WTC11 (cell line): ENCODE data around the gene CCDC12. TPM values are rescaled to one million over a fixed set of nuclear protein-coding genes. Genes with fewer than 3 reads are reported as not detected.

Experiments used
- ATAC-seq: fragments of 200-7000 bp; cut with Tn5 transposase; 2 replicates; pipeline ENCODE4 v1.10.0; 2021; ENCODE audit warnings: mild to moderate bottlenecking, moderate library complexity
- CTCF ChIA-PET: fragments of 300-600 bp; sonication (Branson Sonifier 250); formaldehyde crosslinking; loops from one replicate; lab custom pipeline; 2021; ENCODE audit warnings: antibody characterized with exemption; lab: Charles Lee
- POLR2A ChIA-PET: fragments of 350-600 bp; sonication (Branson Sonifier 250); formaldehyde crosslinking; loops from one replicate; lab custom pipeline; 2021; ENCODE audit warnings: antibody characterized with exemption; lab: Charles Lee
- DNase-seq: peaks from one replicate; pipeline ENCODE4 v3.0.0; 2021; ENCODE audit warnings: low spot score
- H3K27ac Mint-ChIP-seq: 2 replicates; pipeline ENCODE4 v1.8.0; 2021; ENCODE audit warnings: mixed read lengths
- H3K27me3 Mint-ChIP-seq: 2 replicates; pipeline ENCODE4 v1.8.0; 2021; ENCODE audit warnings: low read depth, mild to moderate bottlenecking, moderate library complexity, mixed read lengths
- H3K36me3 Mint-ChIP-seq: 2 replicates; pipeline ENCODE4 v1.8.0; 2021; ENCODE audit warnings: mixed read lengths
- H3K4me1 Mint-ChIP-seq: 2 replicates; pipeline ENCODE4 v1.8.0; 2022; ENCODE audit warnings: mixed read lengths
- H3K4me3 Mint-ChIP-seq: 2 replicates; pipeline ENCODE4 v1.8.0; 2021; ENCODE audit warnings: mild to moderate bottlenecking, moderate library complexity, mixed read lengths
- H3K9me3 Mint-ChIP-seq: 2 replicates; pipeline ENCODE4 v1.8.0; 2021; ENCODE audit warnings: mixed read lengths
- ATF2 ChIP-seq: sonication (generic); formaldehyde crosslinking; IDR thresholded peaks from 2 replicates; pipeline ENCODE4 v1.8.1; 2022; ENCODE audit warnings: low read depth, missing genetic modification reagents, borderline replicate concordance
- CBFB ChIP-seq: sonication (generic); formaldehyde crosslinking; IDR thresholded peaks from 2 replicates; pipeline ENCODE4 v1.8.1; 2022; ENCODE audit warnings: mild to moderate bottlenecking, low read depth, missing genetic modification reagents
- ETV6 ChIP-seq: sonication (generic); formaldehyde crosslinking; IDR thresholded peaks from 2 replicates; pipeline ENCODE4 v1.8.1; 2022; ENCODE audit warnings: mild to moderate bottlenecking, missing genetic modification reagents
- FOXK1 ChIP-seq: sonication (generic); formaldehyde crosslinking; IDR thresholded peaks from 2 replicates; pipeline ENCODE4 v1.8.0; 2022; ENCODE audit warnings: mild to moderate bottlenecking, moderate library complexity, missing genetic modification reagents
- GABPB1 ChIP-seq: sonication (generic); formaldehyde crosslinking; IDR thresholded peaks from 2 replicates; pipeline ENCODE4 v1.8.1; 2023; ENCODE audit warnings: mild to moderate bottlenecking, missing genetic modification reagents
- IRF1 ChIP-seq: sonication (generic); formaldehyde crosslinking; IDR thresholded peaks from 2 replicates; pipeline ENCODE4 v1.8.0; 2023; ENCODE audit warnings: missing genetic modification reagents
- JUN ChIP-seq: sonication (generic); formaldehyde crosslinking; IDR thresholded peaks from 2 replicates; pipeline ENCODE4 v1.8.0; 2023; ENCODE audit warnings: mild to moderate bottlenecking, missing genetic modification reagents
- MAX ChIP-seq: sonication (generic); formaldehyde crosslinking; IDR thresholded peaks from 2 replicates; pipeline ENCODE4 v1.8.0; 2022; ENCODE audit warnings: mild to moderate bottlenecking, missing genetic modification reagents
- MLX ChIP-seq: sonication (generic); formaldehyde crosslinking; IDR thresholded peaks from 2 replicates; pipeline ENCODE4 v1.8.1; 2023; ENCODE audit warnings: mild to moderate bottlenecking, missing genetic modification reagents, moderate library complexity
- MXD4 ChIP-seq: fragments of 250-450 bp; sonication (Bioruptor Pico); IDR thresholded peaks from 2 replicates; pipeline ENCODE4 v1.8.0; 2021; ENCODE audit warnings: mild to moderate bottlenecking, moderate library complexity, borderline replicate concordance
- MYBL2 ChIP-seq: sonication (generic); formaldehyde crosslinking; IDR thresholded peaks from 2 replicates; pipeline ENCODE4 v1.8.1; 2023; ENCODE audit warnings: mild to moderate bottlenecking, moderate library complexity, missing genetic modification reagents
- NFYB ChIP-seq: sonication (generic); formaldehyde crosslinking; conservative IDR thresholded peaks from 2 replicates; pipeline ENCODE4 v1.8.0; 2022; ENCODE audit warnings: low read depth, missing genetic modification reagents
- ZNF263 ChIP-seq: sonication (generic); formaldehyde crosslinking; IDR thresholded peaks from 2 replicates; pipeline ENCODE4 v1.8.1; 2022; ENCODE audit warnings: low read depth, mild to moderate bottlenecking, moderate library complexity, missing genetic modification reagents
- ZNF317 ChIP-seq: sonication (generic); formaldehyde crosslinking; IDR thresholded peaks from 2 replicates; pipeline ENCODE4 v1.8.1; 2023; ENCODE audit warnings: low read depth, mild to moderate bottlenecking, moderate library complexity, missing genetic modification reagents, borderline replicate concordance
- ZNF425 ChIP-seq: fragments of 250-450 bp; sonication (Bioruptor Pico); conservative IDR thresholded peaks from 2 replicates; pipeline ENCODE4 v1.9.0; 2021; ENCODE audit warnings: mild to moderate bottlenecking
- ZNF512 ChIP-seq: sonication (generic); formaldehyde crosslinking; IDR thresholded peaks from 2 replicates; pipeline ENCODE4 v1.8.1; 2022; ENCODE audit warnings: missing genetic modification reagents, borderline replicate concordance
- ZNF671 ChIP-seq: fragments of 250-450 bp; sonication (Bioruptor Pico); IDR thresholded peaks from 2 replicates; pipeline ENCODE4 v1.8.0; 2021; ENCODE audit warnings: mild to moderate bottlenecking
- total RNA-seq: library from RNA; stranded (reverse); gene quantifications from 3 replicates; pipeline ENCODE4 v1.2.3, GENCODE V29; 2021
- TF ChIP-seq, protein P1 (sequence below): sonication (generic); formaldehyde crosslinking; conservative IDR thresholded peaks from 2 replicates; pipeline ENCODE4 v1.8.1; 2023; ENCODE audit warnings: mild to moderate bottlenecking, low read depth, missing genetic modification reagents, moderate library complexity
- TF ChIP-seq, protein P2 (sequence below): sonication (generic); formaldehyde crosslinking; IDR thresholded peaks from 2 replicates; pipeline ENCODE4 v1.8.0; 2022; ENCODE audit warnings: mild to moderate bottlenecking, missing genetic modification reagents
- TF ChIP-seq, protein P3 (sequence below): sonication (generic); formaldehyde crosslinking; IDR thresholded peaks from 2 replicates; pipeline ENCODE4 v1.8.1; 2023; ENCODE audit warnings: mild to moderate bottlenecking, missing genetic modification reagents

Gene CCDC12
- total RNA-seq, 1 experiment from 2014 or later: 59.1 TPM

- peaks cover 77% of the 10 kb centered on the region for H3K27me3 Mint-ChIP-seq
- ChIA-PET CTCF (interaction anchor here (0.7 to 2.7 kb wide), 10 partner anchors 10 to 609 kb away, joined by 3 to 13 read pairs (median 6); partner anchors contain the start of gene PRSS50), POLR2A (interaction anchor here (1.2 kb wide), 1 partner anchor 12 kb away, joined by 3 read pairs; no protein-coding TSS in a partner anchor)
- peak overlapping the region; percentile 68 for H3K4me3 Mint-ChIP-seq
- ATAC-seq (peak; percentile 1; the same call in 1 of the 2 replicates), DNase-seq (no peak)
- no peaks in the 10 kb centered on the region for H3K36me3 Mint-ChIP-seq
- peaks cover 18% of the 10 kb centered on the region for H3K4me1 Mint-ChIP-seq
- TF ChIP-seq MYBL2 (CRISPR knock-in tag) (no peak), CBFB (CRISPR knock-in tag) (no peak), FOXK1 (CRISPR knock-in tag) (no peak), ZNF512 (no peak), ATF2 (no peak), MXD4 (no peak), ZNF671 (CRISPR knock-in tag) (no peak), GABPB1 (no peak), ZNF317 (CRISPR knock-in tag) (no peak), ZNF263 (CRISPR knock-in tag) (no peak), MLX (CRISPR knock-in tag) (no peak), ZNF425 (CRISPR knock-in tag) (no peak), JUN (CRISPR knock-in tag) (no peak), NFYB (no peak), MAX (CRISPR knock-in tag) (no peak), ETV6 (CRISPR knock-in tag) (no peak), IRF1 (no peak)
- TF ChIP-seq, protein P1, sequence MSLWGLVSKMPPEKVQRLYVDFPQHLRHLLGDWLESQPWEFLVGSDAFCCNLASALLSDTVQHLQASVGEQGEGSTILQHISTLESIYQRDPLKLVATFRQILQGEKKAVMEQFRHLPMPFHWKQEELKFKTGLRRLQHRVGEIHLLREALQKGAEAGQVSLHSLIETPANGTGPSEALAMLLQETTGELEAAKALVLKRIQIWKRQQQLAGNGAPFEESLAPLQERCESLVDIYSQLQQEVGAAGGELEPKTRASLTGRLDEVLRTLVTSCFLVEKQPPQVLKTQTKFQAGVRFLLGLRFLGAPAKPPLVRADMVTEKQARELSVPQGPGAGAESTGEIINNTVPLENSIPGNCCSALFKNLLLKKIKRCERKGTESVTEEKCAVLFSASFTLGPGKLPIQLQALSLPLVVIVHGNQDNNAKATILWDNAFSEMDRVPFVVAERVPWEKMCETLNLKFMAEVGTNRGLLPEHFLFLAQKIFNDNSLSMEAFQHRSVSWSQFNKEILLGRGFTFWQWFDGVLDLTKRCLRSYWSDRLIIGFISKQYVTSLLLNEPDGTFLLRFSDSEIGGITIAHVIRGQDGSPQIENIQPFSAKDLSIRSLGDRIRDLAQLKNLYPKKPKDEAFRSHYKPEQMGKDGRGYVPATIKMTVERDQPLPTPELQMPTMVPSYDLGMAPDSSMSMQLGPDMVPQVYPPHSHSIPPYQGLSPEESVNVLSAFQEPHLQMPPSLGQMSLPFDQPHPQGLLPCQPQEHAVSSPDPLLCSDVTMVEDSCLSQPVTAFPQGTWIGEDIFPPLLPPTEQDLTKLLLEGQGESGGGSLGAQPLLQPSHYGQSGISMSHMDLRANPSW: no peak
- TF ChIP-seq, protein P2, sequence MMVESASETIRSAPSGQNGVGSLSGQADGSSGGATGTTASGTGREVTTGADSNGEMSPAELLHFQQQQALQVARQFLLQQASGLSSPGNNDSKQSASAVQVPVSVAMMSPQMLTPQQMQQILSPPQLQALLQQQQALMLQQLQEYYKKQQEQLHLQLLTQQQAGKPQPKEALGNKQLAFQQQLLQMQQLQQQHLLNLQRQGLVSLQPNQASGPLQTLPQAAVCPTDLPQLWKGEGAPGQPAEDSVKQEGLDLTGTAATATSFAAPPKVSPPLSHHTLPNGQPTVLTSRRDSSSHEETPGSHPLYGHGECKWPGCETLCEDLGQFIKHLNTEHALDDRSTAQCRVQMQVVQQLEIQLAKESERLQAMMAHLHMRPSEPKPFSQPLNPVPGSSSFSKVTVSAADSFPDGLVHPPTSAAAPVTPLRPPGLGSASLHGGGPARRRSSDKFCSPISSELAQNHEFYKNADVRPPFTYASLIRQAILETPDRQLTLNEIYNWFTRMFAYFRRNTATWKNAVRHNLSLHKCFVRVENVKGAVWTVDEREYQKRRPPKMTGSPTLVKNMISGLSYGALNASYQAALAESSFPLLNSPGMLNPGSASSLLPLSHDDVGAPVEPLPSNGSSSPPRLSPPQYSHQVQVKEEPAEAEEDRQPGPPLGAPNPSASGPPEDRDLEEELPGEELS (CRISPR knock-in tag): no peak
- TF ChIP-seq, protein P3, sequence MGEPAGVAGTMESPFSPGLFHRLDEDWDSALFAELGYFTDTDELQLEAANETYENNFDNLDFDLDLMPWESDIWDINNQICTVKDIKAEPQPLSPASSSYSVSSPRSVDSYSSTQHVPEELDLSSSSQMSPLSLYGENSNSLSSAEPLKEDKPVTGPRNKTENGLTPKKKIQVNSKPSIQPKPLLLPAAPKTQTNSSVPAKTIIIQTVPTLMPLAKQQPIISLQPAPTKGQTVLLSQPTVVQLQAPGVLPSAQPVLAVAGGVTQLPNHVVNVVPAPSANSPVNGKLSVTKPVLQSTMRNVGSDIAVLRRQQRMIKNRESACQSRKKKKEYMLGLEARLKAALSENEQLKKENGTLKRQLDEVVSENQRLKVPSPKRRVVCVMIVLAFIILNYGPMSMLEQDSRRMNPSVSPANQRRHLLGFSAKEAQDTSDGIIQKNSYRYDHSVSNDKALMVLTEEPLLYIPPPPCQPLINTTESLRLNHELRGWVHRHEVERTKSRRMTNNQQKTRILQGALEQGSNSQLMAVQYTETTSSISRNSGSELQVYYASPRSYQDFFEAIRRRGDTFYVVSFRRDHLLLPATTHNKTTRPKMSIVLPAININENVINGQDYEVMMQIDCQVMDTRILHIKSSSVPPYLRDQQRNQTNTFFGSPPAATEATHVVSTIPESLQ (CRISPR knock-in tag): no peak
- H3K27ac Mint-ChIP-seq: no peak overlapping the region
- H3K9me3 Mint-ChIP-seq: no peaks in the 10 kb centered on the region
Observed at GRCh38 chr3:46893146-46893748, 83.3 kb downstream of the CCDC12 start.
